K562 (cell line): ENCODE data around the gene BAMBI. TPM values are rescaled to one million over a fixed set of nuclear protein-coding genes. Genes with fewer than 3 reads are reported as not detected.

ENCODE experiments used
- CCAR2 ChIP-seq: fragments of 200-400 bp; formaldehyde crosslinking; IDR thresholded peaks from 2 replicates; pipeline ENCODE4 v1.6.1; 2017; ENCODE audit warnings: mild to moderate bottlenecking, low read depth, low read length
- CHD2 ChIP-seq: IDR thresholded peaks from 2 replicates; pipeline ENCODE4 v1.6.1; 2011; ENCODE audit warnings: low read depth, low read length
- CREM ChIP-seq: IDR thresholded peaks from 2 replicates; pipeline ENCODE4 v1.6.1; 2014; ENCODE audit warnings: antibody characterized with exemption, low read depth
- DIDO1 ChIP-seq: fragments of 450-650 bp; IDR thresholded peaks from 2 replicates; pipeline ENCODE4 v1.6.1; 2016; ENCODE audit warnings: low read depth, missing biosample characterization, missing genetic modification characterization
- KAT2B ChIP-seq: IDR thresholded peaks from one replicate; pipeline ENCODE4 v1.6.1; 2012; ENCODE audit warnings: low read depth, mild to moderate bottlenecking, control low read depth, inconsistent platforms, low read length, moderate library complexity
- MYNN ChIP-seq, 2 experiments: sonication (generic); formaldehyde crosslinking in 1 of 2; IDR thresholded peaks; 2 replicates each; pipeline versions ENCODE4 v1.5.0 to v1.6.1; 2016 to 2020; ENCODE audit warnings: antibody characterized with exemption in 1 of 2, missing genetic modification reagents in 1 of 2
- NFXL1 ChIP-seq: fragments of 450-650 bp; formaldehyde crosslinking; IDR thresholded peaks from 2 replicates; pipeline ENCODE4 v1.4.0; 2021; ENCODE audit warnings: mild to moderate bottlenecking
- PRPF4 ChIP-seq: fragments of 200-400 bp; formaldehyde crosslinking; IDR thresholded peaks from one replicate; pipeline ENCODE4 v1.6.1; 2017; ENCODE audit warnings: low read length, low read depth, mild to moderate bottlenecking; ENCODE audit not compliant: insufficient read depth, poor library complexity, severe bottlenecking
- RAD21 ChIP-seq, 2 experiments: fragments of 250-450 bp in 1 of 2; fragments of 450-650 bp in 1 of 2; sonication (Bioruptor Pico) in 1 of 2; formaldehyde crosslinking in 1 of 2; IDR thresholded peaks in 1 of 2; conservative IDR thresholded peaks in 1 of 2; 2 replicates each; pipeline versions ENCODE4 v1.4.0 to v1.8.0; 2020 to 2022; ENCODE audit warnings: mild to moderate bottlenecking in 2 of 2, moderate library complexity in 1 of 2
- RUNX1 ChIP-seq: sonication (generic); IDR thresholded peaks from 2 replicates; pipeline ENCODE4 v1.6.1; 2016; ENCODE audit warnings: antibody characterized with exemption, low read depth
- SOX6 ChIP-seq: fragments of 450-650 bp; IDR thresholded peaks from 2 replicates; pipeline ENCODE4 v1.6.1; 2014; ENCODE audit warnings: mild to moderate bottlenecking
- SP1 ChIP-seq: sonication (generic); formaldehyde crosslinking; IDR thresholded peaks from 2 replicates; pipeline ENCODE4 v1.8.1; 2022; ENCODE audit warnings: mild to moderate bottlenecking, missing genetic modification reagents
- TCFL5 ChIP-seq: fragments of 250-450 bp; sonication (Bioruptor Pico); conservative IDR thresholded peaks from 2 replicates; pipeline ENCODE4 v1.6.1; 2021; ENCODE audit warnings: mild to moderate bottlenecking, moderate library complexity, matching md5 sums
- ZEB2 ChIP-seq: fragments of 450-650 bp; IDR thresholded peaks from 2 replicates; pipeline ENCODE4 v1.6.1; 2016
- ZNF23 ChIP-seq: fragments of 250-450 bp; sonication (Bioruptor Pico); IDR thresholded peaks from 2 replicates; pipeline ENCODE4 v1.4.0; 2020; ENCODE audit warnings: mild to moderate bottlenecking
- ZNF444 ChIP-seq: fragments of 250-450 bp; sonication (Bioruptor Pico); IDR thresholded peaks from 2 replicates; pipeline ENCODE4 v1.4.0; 2020; ENCODE audit warnings: mild to moderate bottlenecking, moderate library complexity
- polyA plus RNA-seq, 8 experiments: library from polyadenylated mRNA; depleted of rRNA in 4 of 8; stranded (reverse) in 5 of 8; unstranded in 3 of 8; fragments of >200 nt; fragmentation: Nextera tagmentation in 2 of 8; fragmentation: Illumina TruSeq in 1 of 8; extraction: Ambion mirVana in 2 of 8; extraction: Trizol in 1 of 8; gene quantifications; 2 replicates each; pipeline versions ENCODE4 v1.2.1 to v1.2.3, GENCODE V29; 2011 to 2014; ENCODE audit warnings: inconsistent platforms in 1 of 8, missing spikeins in 1 of 8
- total RNA-seq, 7 experiments: library from RNA; depleted of rRNA in 6 of 7; stranded (reverse); fragments of >200 nt in 6 of 7; fragmentation: Illumina TruSeq in 2 of 7; extraction: Trizol in 2 of 7; gene quantifications; 2 replicates each; pipeline versions ENCODE4 v1.2.1 to v1.2.3, GENCODE V29; 2011 to 2021; ENCODE audit warnings: low replicate concordance in 1 of 7
- TF ChIP-seq, protein P1 (sequence below): fragments of 450-650 bp; IDR thresholded peaks from 2 replicates; pipeline ENCODE4 v1.6.1; 2017; ENCODE audit warnings: antibody characterized with exemption
- TF ChIP-seq, protein P2 (sequence below), 3 experiments: fragments of 200-800 bp in 1 of 3; sonication (Bioruptor generic) in 1 of 3; sonication (generic) in 1 of 3; formaldehyde crosslinking in 1 of 3; IDR thresholded peaks; 2 replicates each; pipeline versions ENCODE4 v1.6.1 to v1.8.0; 2016 to 2022; ENCODE audit warnings: mild to moderate bottlenecking in 2 of 3, missing compliant biosample characterization in 2 of 3, missing genetic modification characterization in 2 of 3, missing genetic modification reagents in 1 of 3
- TF ChIP-seq, protein P3 (sequence below), 3 experiments: IDR thresholded peaks in 2 of 3; conservative IDR thresholded peaks in 1 of 3; 2 replicates each; pipeline ENCODE4 v1.5.1; 2011 to 2012; ENCODE audit warnings: low read length in 3 of 3, mild to moderate bottlenecking in 3 of 3, control low read depth in 2 of 3, improper control_type of control experiment in 1 of 3, inconsistent platforms in 1 of 3, low read depth in 1 of 3, mixed read lengths in 1 of 3, moderate library complexity in 1 of 3; ENCODE audit not compliant: insufficient read depth in 2 of 3
- TF ChIP-seq, protein P4 (sequence below): fragments of 250-450 bp; sonication (Bioruptor Pico); IDR thresholded peaks from 2 replicates; pipeline ENCODE4 v1.8.0; 2022; ENCODE audit warnings: moderate library complexity, mild to moderate bottlenecking, inconsistent platforms

BAMBI gene
- total and polyA plus RNA-seq, 9 of the 15 experiments (the other 6 are each of a cell fraction or from before 2014, with no cell fraction given) = 2.0 to 21.8 (median 13.5) TPM

DNA sequence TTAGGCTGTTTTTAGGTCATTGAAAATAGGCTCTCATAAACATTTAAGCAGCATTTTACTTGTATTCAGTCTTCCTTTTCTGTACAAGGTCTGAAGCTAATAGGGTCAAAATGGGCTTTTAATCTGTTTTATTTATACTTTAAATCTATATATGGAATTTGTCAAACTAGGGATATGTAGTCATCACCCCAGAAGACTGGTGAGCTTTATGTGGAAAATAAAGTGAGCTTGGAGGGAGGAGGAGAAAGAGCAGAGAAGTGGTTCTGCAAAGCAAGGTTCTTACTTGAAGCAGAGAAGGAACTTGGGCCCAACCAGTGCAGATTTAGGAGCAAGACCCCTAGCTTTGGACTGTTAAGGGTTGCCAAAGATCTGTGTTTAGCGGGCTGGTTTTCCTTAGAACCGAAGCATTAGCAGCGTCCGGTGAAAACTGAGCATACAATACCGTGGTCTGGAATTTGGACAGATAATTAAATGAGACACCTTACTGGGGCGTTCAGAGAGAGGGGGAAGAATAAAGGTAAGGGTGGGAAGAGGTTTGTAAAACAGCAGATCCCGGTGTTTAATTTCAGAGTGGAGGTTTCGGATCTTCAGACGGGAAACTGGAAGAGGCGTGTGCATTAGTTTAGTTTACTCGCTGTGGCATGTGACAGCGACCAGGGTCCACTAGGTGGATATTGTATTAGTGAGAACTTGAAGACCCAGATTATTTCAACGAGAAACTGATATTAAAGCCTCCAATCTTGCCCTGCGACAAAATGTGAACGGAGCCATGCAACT, 2.4 kb downstream of the BAMBI start (continued):
- TF ChIP-seq CCAR2 (no peak), PRPF4 (no peak), DIDO1 (no peak), MYNN (IDR thresholded peaks at IDR 0.05) (no peak), MYNN (CRISPR knock-in tag; IDR thresholded peaks at IDR 0.05) (no peak), KAT2B (no peak), SOX6 (no peak), TCFL5 (CRISPR knock-in tag) (no peak), CREM (no peak), SP1 (no peak), RAD21 (CRISPR knock-in tag; conservative IDR thresholded peaks at IDR 0.05 in 1 of 2, IDR thresholded peaks at IDR 0.05 in 1 of 2) (peak; percentile 9 to 34; a peak in 1 of 4 replicates), CHD2 (no peak), ZNF23 (CRISPR knock-in tag) (no peak), NFXL1 (CRISPR knock-in tag) (no peak), RUNX1 (no peak), ZEB2 (no peak), ZNF444 (no peak)
- TF ChIP-seq, protein P1, sequence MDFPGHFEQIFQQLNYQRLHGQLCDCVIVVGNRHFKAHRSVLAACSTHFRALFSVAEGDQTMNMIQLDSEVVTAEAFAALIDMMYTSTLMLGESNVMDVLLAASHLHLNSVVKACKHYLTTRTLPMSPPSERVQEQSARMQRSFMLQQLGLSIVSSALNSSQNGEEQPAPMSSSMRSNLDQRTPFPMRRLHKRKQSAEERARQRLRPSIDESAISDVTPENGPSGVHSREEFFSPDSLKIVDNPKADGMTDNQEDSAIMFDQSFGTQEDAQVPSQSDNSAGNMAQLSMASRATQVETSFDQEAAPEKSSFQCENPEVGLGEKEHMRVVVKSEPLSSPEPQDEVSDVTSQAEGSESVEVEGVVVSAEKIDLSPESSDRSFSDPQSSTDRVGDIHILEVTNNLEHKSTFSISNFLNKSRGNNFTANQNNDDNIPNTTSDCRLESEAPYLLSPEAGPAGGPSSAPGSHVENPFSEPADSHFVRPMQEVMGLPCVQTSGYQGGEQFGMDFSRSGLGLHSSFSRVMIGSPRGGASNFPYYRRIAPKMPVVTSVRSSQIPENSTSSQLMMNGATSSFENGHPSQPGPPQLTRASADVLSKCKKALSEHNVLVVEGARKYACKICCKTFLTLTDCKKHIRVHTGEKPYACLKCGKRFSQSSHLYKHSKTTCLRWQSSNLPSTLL = no peak
- TF ChIP-seq, protein P2, sequence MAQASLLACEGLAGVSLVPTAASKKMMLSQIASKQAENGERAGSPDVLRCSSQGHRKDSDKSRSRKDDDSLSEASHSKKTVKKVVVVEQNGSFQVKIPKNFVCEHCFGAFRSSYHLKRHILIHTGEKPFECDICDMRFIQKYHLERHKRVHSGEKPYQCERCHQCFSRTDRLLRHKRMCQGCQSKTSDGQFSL (CRISPR knock-in tag; IDR thresholded peaks at IDR 0.05) = no peak
- TF ChIP-seq, protein P2 (tag; IDR thresholded peaks at IDR 0.05) = no peak
- TF ChIP-seq, protein P3, sequence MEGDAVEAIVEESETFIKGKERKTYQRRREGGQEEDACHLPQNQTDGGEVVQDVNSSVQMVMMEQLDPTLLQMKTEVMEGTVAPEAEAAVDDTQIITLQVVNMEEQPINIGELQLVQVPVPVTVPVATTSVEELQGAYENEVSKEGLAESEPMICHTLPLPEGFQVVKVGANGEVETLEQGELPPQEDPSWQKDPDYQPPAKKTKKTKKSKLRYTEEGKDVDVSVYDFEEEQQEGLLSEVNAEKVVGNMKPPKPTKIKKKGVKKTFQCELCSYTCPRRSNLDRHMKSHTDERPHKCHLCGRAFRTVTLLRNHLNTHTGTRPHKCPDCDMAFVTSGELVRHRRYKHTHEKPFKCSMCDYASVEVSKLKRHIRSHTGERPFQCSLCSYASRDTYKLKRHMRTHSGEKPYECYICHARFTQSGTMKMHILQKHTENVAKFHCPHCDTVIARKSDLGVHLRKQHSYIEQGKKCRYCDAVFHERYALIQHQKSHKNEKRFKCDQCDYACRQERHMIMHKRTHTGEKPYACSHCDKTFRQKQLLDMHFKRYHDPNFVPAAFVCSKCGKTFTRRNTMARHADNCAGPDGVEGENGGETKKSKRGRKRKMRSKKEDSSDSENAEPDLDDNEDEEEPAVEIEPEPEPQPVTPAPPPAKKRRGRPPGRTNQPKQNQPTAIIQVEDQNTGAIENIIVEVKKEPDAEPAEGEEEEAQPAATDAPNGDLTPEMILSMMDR (IDR thresholded peaks at IDR 0.05 in 2 of 3, conservative IDR thresholded peaks at IDR 0.05 in 1 of 3; ENCODE audit: insufficient read depth in 2 of 3, low read depth in 1 of 3, low read length in 3 of 3) = peak; percentile 37 to 54 (median 43); a peak in 5 of 6 replicates
- TF ChIP-seq, protein P4, sequence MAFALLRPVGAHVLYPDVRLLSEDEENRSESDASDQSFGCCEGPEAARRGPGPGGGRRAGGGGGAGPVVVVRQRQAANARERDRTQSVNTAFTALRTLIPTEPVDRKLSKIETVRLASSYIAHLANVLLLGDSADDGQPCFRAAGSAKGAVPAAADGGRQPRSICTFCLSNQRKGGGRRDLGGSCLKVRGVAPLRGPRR (CRISPR knock-in tag) = no peak
